Ishikawa (cell line): ENCODE measurements around the gene MPI.

Experiments
- CEBPB ChIP-seq: IDR thresholded peaks from 2 replicates; pipeline ENCODE4 v1.6.1; 2012
- CREB1 ChIP-seq: IDR thresholded peaks from 2 replicates; pipeline ENCODE4 v1.6.1; 2012; ENCODE audit warnings: low read depth
- EGR1 ChIP-seq: IDR thresholded peaks from 2 replicates; pipeline ENCODE4 v1.6.1; 2012
- EP300 ChIP-seq: IDR thresholded peaks from 2 replicates; pipeline ENCODE4 v1.6.1; 2012; ENCODE audit warnings: borderline replicate concordance
- FOXM1 ChIP-seq: IDR thresholded peaks from 2 replicates; pipeline ENCODE4 v1.6.1; 2012; ENCODE audit warnings: low read depth, borderline replicate concordance
- NFIC ChIP-seq: IDR thresholded peaks from 2 replicates; pipeline ENCODE4 v1.6.1; 2012
- RAD21 ChIP-seq: IDR thresholded peaks from 2 replicates; pipeline ENCODE4 v1.6.1; 2012; ENCODE audit warnings: low read depth
- TAF1 ChIP-seq: IDR thresholded peaks from 2 replicates; pipeline ENCODE4 v1.6.1; 2012; ENCODE audit warnings: low read depth, mild to moderate bottlenecking
- TCF12 ChIP-seq: IDR thresholded peaks from 2 replicates; pipeline ENCODE4 v1.6.1; 2012; ENCODE audit warnings: low read depth
- TEAD4 ChIP-seq: IDR thresholded peaks from 2 replicates; pipeline ENCODE4 v1.6.1; 2012
- YY1 ChIP-seq: IDR thresholded peaks from 2 replicates; pipeline ENCODE4 v1.6.1; 2012; ENCODE audit warnings: low read depth
- ZBTB7A ChIP-seq: IDR thresholded peaks from 2 replicates; pipeline ENCODE4 v1.6.1; 2012; ENCODE audit warnings: low read depth
- TF ChIP-seq, protein P1 (sequence below): IDR thresholded peaks from 2 replicates; pipeline ENCODE4 v1.6.1; 2012; ENCODE audit warnings: low read depth, mild to moderate bottlenecking
- TF ChIP-seq, protein P2 (sequence below): IDR thresholded peaks from 2 replicates; pipeline ENCODE4 v1.6.1; 2012
- TF ChIP-seq, protein P3 (sequence below): IDR thresholded peaks from 2 replicates; pipeline ENCODE4 v1.6.1; 2012

The MPI gene

DNA sequence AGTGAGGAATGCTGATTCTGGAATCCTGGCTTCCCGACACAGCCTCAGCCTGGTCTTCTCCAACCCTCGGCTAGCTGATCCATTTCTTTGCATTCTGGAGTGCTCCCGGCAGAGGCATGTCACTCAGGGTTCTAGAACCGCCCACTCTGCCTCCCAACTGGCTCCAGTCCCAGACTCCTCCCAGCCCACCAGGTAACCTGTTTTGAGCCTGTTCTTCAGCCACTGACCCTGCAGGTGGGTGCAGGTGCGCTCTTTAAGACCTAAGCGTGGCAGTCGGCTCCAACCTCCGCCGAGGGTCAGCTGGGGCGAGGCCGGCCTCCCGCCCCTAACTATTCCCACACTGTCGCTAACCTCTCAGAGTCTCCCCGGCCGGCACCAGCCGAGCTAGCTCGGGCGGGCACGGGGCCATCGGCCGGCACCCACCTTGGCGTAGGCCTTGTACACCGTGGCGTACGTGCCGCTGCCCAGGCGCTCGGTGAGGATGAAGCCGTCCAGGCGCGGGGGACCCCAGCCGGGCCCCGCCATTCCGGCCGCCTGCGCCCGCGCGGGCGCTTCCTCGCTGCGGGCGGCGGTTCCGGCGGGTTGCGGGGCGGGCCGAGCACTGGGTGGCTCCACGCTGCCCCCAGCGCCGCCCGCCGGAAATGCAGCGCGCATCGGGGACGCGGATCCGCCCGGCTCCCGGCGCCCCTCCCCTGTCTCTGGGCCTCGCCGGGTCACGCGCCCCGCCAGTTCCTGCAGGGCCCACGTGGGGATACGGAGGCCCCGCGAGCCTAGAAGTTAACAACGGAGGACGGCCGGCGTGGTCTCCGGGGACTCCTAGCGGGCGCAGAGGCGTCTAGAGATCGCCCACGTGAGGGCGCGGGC is 47.0 kb upstream of the MPI start, which contains the start of gene ULK3:
TSS of gene ULK3 (minus strand) at position 576 of the 864 bp plus-strand sequence. CDS start at position 525, 51 bp downstream.
- peak; percentile 23; the same call in 1 of the 2 replicates for TF ChIP-seq RAD21
- TF ChIP-seq EGR1, result peak; percentile 74; the same call in 1 of the 2 replicates
- no peak for TF ChIP-seq FOXM1
- peak; percentile 82 for TF ChIP-seq NFIC
- TF ChIP-seq, protein P1, sequence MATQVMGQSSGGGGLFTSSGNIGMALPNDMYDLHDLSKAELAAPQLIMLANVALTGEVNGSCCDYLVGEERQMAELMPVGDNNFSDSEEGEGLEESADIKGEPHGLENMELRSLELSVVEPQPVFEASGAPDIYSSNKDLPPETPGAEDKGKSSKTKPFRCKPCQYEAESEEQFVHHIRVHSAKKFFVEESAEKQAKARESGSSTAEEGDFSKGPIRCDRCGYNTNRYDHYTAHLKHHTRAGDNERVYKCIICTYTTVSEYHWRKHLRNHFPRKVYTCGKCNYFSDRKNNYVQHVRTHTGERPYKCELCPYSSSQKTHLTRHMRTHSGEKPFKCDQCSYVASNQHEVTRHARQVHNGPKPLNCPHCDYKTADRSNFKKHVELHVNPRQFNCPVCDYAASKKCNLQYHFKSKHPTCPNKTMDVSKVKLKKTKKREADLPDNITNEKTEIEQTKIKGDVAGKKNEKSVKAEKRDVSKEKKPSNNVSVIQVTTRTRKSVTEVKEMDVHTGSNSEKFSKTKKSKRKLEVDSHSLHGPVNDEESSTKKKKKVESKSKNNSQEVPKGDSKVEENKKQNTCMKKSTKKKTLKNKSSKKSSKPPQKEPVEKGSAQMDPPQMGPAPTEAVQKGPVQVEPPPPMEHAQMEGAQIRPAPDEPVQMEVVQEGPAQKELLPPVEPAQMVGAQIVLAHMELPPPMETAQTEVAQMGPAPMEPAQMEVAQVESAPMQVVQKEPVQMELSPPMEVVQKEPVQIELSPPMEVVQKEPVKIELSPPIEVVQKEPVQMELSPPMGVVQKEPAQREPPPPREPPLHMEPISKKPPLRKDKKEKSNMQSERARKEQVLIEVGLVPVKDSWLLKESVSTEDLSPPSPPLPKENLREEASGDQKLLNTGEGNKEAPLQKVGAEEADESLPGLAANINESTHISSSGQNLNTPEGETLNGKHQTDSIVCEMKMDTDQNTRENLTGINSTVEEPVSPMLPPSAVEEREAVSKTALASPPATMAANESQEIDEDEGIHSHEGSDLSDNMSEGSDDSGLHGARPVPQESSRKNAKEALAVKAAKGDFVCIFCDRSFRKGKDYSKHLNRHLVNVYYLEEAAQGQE, result peak; percentile 7; the same call in 1 of the 2 replicates
- peak; percentile 69 for TF ChIP-seq TCF12
- peak; percentile 60 for TF ChIP-seq ZBTB7A
- TF ChIP-seq TEAD4, result no peak
- TF ChIP-seq, protein P2, sequence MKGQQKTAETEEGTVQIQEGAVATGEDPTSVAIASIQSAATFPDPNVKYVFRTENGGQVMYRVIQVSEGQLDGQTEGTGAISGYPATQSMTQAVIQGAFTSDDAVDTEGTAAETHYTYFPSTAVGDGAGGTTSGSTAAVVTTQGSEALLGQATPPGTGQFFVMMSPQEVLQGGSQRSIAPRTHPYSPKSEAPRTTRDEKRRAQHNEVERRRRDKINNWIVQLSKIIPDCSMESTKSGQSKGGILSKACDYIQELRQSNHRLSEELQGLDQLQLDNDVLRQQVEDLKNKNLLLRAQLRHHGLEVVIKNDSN, result peak; percentile 89
- 0 out of 2 replicates have a peak, but pooled peaks have one; percentile 7 for TF ChIP-seq EP300
- TF ChIP-seq TAF1, result peak; percentile 67
- TF ChIP-seq CREB1, result no peak
- TF ChIP-seq, protein P3, sequence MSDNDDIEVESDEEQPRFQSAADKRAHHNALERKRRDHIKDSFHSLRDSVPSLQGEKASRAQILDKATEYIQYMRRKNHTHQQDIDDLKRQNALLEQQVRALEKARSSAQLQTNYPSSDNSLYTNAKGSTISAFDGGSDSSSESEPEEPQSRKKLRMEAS, result peak; percentile 96
- no peak for TF ChIP-seq CEBPB
- no peak for TF ChIP-seq YY1

DNA sequence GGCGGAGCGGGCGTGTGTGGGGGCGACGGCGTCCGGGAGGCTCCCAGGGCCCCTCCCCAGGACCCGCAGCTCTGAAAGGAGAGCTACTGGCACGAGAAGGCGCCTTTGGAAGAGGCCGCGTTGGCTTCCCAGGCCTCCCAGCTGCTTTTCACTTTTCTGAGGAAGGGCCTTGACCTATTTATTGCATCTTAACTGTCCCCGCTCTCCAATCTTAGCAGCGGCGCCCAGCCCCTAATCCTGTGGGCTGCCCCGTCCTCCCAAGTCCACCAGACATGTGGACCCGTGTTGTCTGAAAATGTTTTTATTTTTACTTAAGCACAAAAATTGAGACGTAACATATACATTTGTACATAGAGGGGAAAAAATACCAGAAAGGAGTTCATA is 46.4 kb upstream of the MPI start:
- TF ChIP-seq TAF1 (no peak), FOXM1 (no peak), CREB1 (no peak), EGR1 (no peak), ZBTB7A (no peak; the same call in 1 of the 2 replicates), RAD21 (no peak), EP300 (no peak), NFIC (no peak), YY1 (no peak), TCF12 (no peak), CEBPB (no peak), TEAD4 (no peak)
- TF ChIP-seq, protein P1, result no peak
- TF ChIP-seq, protein P2, result no peak
- TF ChIP-seq, protein P3, result no peak

DNA sequence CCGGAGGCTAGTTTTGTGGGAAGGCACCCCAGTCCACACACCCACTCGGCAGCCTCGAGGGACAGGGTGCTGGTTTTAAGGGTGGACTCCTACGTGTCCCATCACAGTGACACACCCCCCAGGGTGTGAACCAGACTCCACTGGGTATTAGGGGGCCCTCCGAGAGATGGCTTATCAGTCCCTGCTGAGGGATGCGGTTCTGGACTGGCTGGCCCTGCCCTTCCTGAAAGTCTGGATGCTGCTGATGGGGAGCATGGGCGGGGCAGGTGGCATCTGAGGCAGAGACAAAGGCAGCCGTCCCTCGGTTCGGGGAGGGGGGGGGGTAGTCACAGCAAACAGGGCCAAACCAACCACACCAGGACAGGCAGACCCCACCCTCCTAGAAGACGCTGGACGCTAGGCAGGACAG is 45.9 kb upstream of the MPI start:
- no peak for TF ChIP-seq CREB1
- no peak for TF ChIP-seq EGR1
- TF ChIP-seq TEAD4, result no peak
- no peak for TF ChIP-seq YY1
- no peak for TF ChIP-seq TAF1
- TF ChIP-seq TCF12, result no peak

DNA sequence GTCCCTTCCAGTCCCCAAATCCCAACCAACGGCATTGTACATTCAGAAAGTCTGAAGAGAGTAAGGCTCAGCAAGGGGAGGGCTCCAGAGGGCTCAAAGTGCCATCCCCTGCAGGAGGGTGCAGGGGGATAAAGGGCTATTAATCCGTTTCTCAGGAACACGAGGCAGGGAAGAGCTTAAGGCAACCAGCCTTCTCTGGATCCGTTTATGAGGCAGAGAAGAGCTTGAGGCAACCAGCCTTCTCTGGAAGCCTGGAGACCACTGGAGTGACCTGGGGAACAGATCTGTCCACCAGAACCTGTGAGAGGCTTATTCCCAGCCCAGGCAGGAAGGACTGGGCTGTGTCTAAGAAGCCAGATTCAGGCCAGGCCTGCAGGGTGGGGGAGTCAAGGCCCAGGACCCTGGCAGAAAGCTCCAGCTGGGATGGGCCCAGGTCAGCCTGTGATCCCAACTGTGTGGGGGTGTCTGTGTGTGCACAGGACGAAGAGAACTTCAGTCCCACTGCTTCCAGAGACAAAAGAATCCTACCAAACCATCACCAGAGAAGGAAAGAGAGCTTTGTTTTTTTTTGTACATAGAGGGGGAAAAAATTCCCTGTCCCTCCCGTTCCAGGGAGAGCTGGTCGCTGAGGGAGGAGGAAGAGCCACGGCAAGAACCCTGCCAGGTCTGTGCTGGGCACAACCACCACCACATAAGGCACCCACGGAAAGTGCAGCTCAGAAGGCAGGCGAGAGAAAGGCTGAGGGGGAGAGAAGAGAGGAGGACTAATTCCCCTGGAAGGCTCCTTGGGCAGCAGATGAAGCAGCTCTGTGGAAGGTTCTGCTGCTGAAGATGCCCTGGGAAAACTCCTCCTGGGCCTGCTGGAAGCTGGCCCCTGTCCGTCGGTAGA is 45.3 kb upstream of the MPI start:
- TF ChIP-seq, protein P3, result no peak
- TF ChIP-seq CREB1 (no peak), EGR1 (no peak), RAD21 (no peak), CEBPB (no peak), ZBTB7A (no peak), TEAD4 (no peak), EP300 (no peak), TCF12 (no peak)
- TF ChIP-seq, protein P2, result no peak
